Lower leg skin (tissue), 4 donors: Measurements from ENCODE around the gene HSPA5. TPM values are rescaled to one million over a fixed set of nuclear protein-coding genes. Genes with fewer than 3 reads are reported as not detected.
"Not testable (repeated sequence)": the region's sequence is repeated elsewhere in the genome, so short reads cannot be mapped to it uniquely, and the experiment has no call there.

Source experiments
- DNase-seq, 2 donors: peaks; one replicate each; pipeline ENCODE4 v3.0.0-alpha.2; 2019; ENCODE audit warnings: low spot score in 2 of 2
- H3K4me3 ChIP-seq: fragments of 200-600 bp; sonication (generic); 2 replicates; pipeline ENCODE4 v1.5.1; 2017; ENCODE audit warnings: mild to moderate bottlenecking, low read depth; ENCODE audit not compliant: poor library complexity, severe bottlenecking
- CTCF ChIP-seq, 3 donors: fragments of 450-650 bp; IDR thresholded peaks; one replicate each; pipeline ENCODE4 v1.5.1; 2016; ENCODE audit warnings: antibody characterized with exemption in 3 of 3, mild to moderate bottlenecking in 3 of 3, moderate library complexity in 2 of 3
- POLR2A ChIP-seq, 2 donors: fragments of 450-650 bp; IDR thresholded peaks; one replicate each; pipeline ENCODE4 v1.6.1; 2016 to 2017; ENCODE audit warnings: antibody characterized with exemption in 2 of 2, mild to moderate bottlenecking in 1 of 2, moderate library complexity in 1 of 2
- WGBS, 2 donors: methylation state at CpG; one replicate each; pipeline ENCODE4 v1.1.5; 2018; 5-methylcytosine and 5-hydroxymethylcytosine counted together
- intact Hi-C: fragments of 100-400 bp; cut with DNase I; formaldehyde crosslinking; loops from one replicate; pipeline ENCODE4 v1.15.0; 2023; ENCODE audit warnings: low total_unique reads
- total RNA-seq, 4 donors: library from RNA; depleted of rRNA; stranded (reverse); fragments of >200 nt; gene quantifications; one replicate each; pipeline ENCODE4 v1.1.0, GENCODE V29; 2016

The HSPA5 gene
- total RNA-seq, 4 donors from 2014 or later: 55.9 to 72.3 (median 65.7) TPM

GRCh38 chr9:125239631-125240597 lies 1.2 kb downstream of the HSPA5 start:
- DNase-seq: no peak
- 22 to 23% methylated on average over 8 of the region's 8 CpGs for WGBS, 2 donors
- peak overlapping the region; percentile 90 for H3K4me3 ChIP-seq
- intact Hi-C loops: no loop called here
- TF ChIP-seq CTCF (IDR thresholded peaks at IDR 0.05) (no peak), POLR2A (IDR thresholded peaks at IDR 0.05) (no peak)

- no peak overlapping the region for H3K4me3 ChIP-seq
- 77 to 85% methylated on average over 14 of the region's 14 CpGs for WGBS, 2 donors
- intact Hi-C loops: no loop called here
- TF ChIP-seq POLR2A (IDR thresholded peaks at IDR 0.05): no peak
- no peak for TF ChIP-seq CTCF (IDR thresholded peaks at IDR 0.05)
- DNase-seq: no peak
These were observed 2.2 kb downstream of the HSPA5 start for GRCh38 chr9:125238915-125239446.

GRCh38 chr9:125238127-125238914 lies 2.8 kb downstream of the HSPA5 start:
- 86 to 87% methylated on average over 7 of the region's 7 CpGs for WGBS, 2 donors
- H3K4me3 ChIP-seq: no peak overlapping the region
- TF ChIP-seq POLR2A (IDR thresholded peaks at IDR 0.05): no peak
- no peak for TF ChIP-seq CTCF (IDR thresholded peaks at IDR 0.05)
- intact Hi-C loops: no loop called here
- no peak for DNase-seq

- H3K4me3 ChIP-seq, intact Hi-C loops, DNase-seq: not testable (repeated sequence)
- WGBS, 2 donors: 78 to 80% methylated on average over 5 of the region's 5 CpGs
These were observed 4.5 kb downstream of the HSPA5 start for GRCh38 chr9:125236520-125237159.

GRCh38 chr9:125235804-125236519 lies 5.2 kb downstream of the HSPA5 start:
- H3K4me3 ChIP-seq: no peak overlapping the region
- DNase-seq: no peak
- TF ChIP-seq CTCF (IDR thresholded peaks at IDR 0.05): no peak
- no peak for TF ChIP-seq POLR2A (IDR thresholded peaks at IDR 0.05)
- intact Hi-C loops: no loop called here
- 56 to 63% methylated on average over 5 of the region's 5 CpGs for WGBS, 2 donors

GRCh38 chr9:125234099-125234498 lies 7.0 kb downstream of the HSPA5 start:
- 91 to 94% methylated on average over 8 of the region's 8 CpGs for WGBS, 2 donors
- H3K4me3 ChIP-seq, intact Hi-C loops, DNase-seq: not testable (repeated sequence)
